Uterus (tissue), 4 donors: ENCODE results near the gene ZDHHC11B. TPM values are rescaled to one million over a fixed set of nuclear protein-coding genes. Genes with fewer than 3 reads are reported as not detected.

Experiments
- DNase-seq, 2 donors: peaks; one replicate each; pipeline ENCODE4 v3.0.0-alpha.2; 2019 to 2020
- H3K27ac ChIP-seq, 2 donors: fragments of 200-600 bp; sonication (generic); 1 replicate in 1 of 2; 2 replicates in 1 of 2; pipeline ENCODE4 v1.5.1; 2016 to 2018
- H3K27me3 ChIP-seq, 2 donors: fragments of 200-600 bp; sonication (generic); one replicate each; pipeline ENCODE4 v1.5.1; 2018 to 2019; ENCODE audit warnings: control low read depth in 1 of 2
- H3K36me3 ChIP-seq, 2 donors: fragments of 200-600 bp; sonication (generic); one replicate each; pipeline ENCODE4 v1.5.1; 2019; ENCODE audit warnings: control low read depth in 1 of 2
- H3K4me1 ChIP-seq, 2 donors: fragments of 200-600 bp; sonication (generic); one replicate each; pipeline ENCODE4 v1.5.1; 2018 to 2019; ENCODE audit warnings: control low read depth in 1 of 2
- H3K4me3 ChIP-seq, 2 donors: fragments of 200-600 bp; sonication (generic); 1 replicate in 1 of 2; 2 replicates in 1 of 2; pipeline ENCODE4 v1.5.1; 2018 to 2019; ENCODE audit warnings: mild to moderate bottlenecking in 1 of 2
- H3K9me3 ChIP-seq, 2 donors: fragments of 200-600 bp; sonication (generic); one replicate each; pipeline ENCODE4 v1.5.1; 2019; ENCODE audit warnings: control low read depth in 1 of 2
- POLR2A ChIP-seq, 2 donors: fragments of 450-650 bp; IDR thresholded peaks; one replicate each; pipeline ENCODE4 v1.6.1; 2016; ENCODE audit warnings: antibody characterized with exemption in 2 of 2, mild to moderate bottlenecking in 1 of 2, moderate library complexity in 1 of 2
- intact Hi-C: fragments of 100-400 bp; cut with DNase I; formaldehyde crosslinking; loops from one replicate; pipeline ENCODE4 v1.15.1; 2023; ENCODE audit warnings: low total_unique reads
- total RNA-seq, 4 donors: library from RNA; depleted of rRNA in 3 of 4; stranded (reverse); fragments of >200 nt in 3 of 4; gene quantifications; one replicate each; pipeline versions ENCODE4 v1.1.0 to v1.2.4, GENCODE V29; 2014 to 2023
- TF ChIP-seq, protein P1 (sequence below), 4 experiments: fragments of 200-600 bp in 2 of 4; fragments of 450-650 bp in 2 of 4; sonication (generic) in 2 of 4; IDR thresholded peaks; one replicate each; pipeline ENCODE4 v1.5.1; 2016 to 2019; ENCODE audit warnings: antibody characterized with exemption in 4 of 4, mild to moderate bottlenecking in 2 of 4, moderate library complexity in 1 of 4
- donor health status: DM: yes; HTN: yes; CAD: no.

ZDHHC11B gene
- total RNA-seq, 4 donors from 2014 or later: under 0.01 to 15.1 (median 1.5) TPM

- DNase-seq: no peak
- H3K27ac ChIP-seq: no peak overlapping the region
- no peaks in the 10 kb centered on the region for H3K36me3 ChIP-seq
- H3K9me3 ChIP-seq: no peaks in the 10 kb centered on the region
- no peak overlapping the region for H3K4me3 ChIP-seq
- intact Hi-C loops: no loop called here
- H3K4me1 ChIP-seq: no peaks in the 10 kb centered on the region
- H3K27me3 ChIP-seq: no peaks in the 10 kb centered on the region
- no peak for TF ChIP-seq POLR2A (IDR thresholded peaks at IDR 0.05)
These were observed 118.4 kb downstream of the ZDHHC11B start for GRCh38 chr5:665956-666711.

- H3K4me3 ChIP-seq: no peak overlapping the region
- intact Hi-C loops: no loop called here
- no peaks in the 10 kb centered on the region for H3K36me3 ChIP-seq
- H3K27ac ChIP-seq: no peak overlapping the region
- TF ChIP-seq, protein P1, sequence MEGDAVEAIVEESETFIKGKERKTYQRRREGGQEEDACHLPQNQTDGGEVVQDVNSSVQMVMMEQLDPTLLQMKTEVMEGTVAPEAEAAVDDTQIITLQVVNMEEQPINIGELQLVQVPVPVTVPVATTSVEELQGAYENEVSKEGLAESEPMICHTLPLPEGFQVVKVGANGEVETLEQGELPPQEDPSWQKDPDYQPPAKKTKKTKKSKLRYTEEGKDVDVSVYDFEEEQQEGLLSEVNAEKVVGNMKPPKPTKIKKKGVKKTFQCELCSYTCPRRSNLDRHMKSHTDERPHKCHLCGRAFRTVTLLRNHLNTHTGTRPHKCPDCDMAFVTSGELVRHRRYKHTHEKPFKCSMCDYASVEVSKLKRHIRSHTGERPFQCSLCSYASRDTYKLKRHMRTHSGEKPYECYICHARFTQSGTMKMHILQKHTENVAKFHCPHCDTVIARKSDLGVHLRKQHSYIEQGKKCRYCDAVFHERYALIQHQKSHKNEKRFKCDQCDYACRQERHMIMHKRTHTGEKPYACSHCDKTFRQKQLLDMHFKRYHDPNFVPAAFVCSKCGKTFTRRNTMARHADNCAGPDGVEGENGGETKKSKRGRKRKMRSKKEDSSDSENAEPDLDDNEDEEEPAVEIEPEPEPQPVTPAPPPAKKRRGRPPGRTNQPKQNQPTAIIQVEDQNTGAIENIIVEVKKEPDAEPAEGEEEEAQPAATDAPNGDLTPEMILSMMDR (IDR thresholded peaks at IDR 0.05): no peak
- TF ChIP-seq POLR2A (IDR thresholded peaks at IDR 0.05): no peak
- DNase-seq: no peak
- no peaks in the 10 kb centered on the region for H3K9me3 ChIP-seq
- no peaks in the 10 kb centered on the region for H3K27me3 ChIP-seq
- no peaks in the 10 kb centered on the region for H3K4me1 ChIP-seq
These were observed 119.0 kb downstream of the ZDHHC11B start for GRCh38 chr5:665541-665955.

DNA sequence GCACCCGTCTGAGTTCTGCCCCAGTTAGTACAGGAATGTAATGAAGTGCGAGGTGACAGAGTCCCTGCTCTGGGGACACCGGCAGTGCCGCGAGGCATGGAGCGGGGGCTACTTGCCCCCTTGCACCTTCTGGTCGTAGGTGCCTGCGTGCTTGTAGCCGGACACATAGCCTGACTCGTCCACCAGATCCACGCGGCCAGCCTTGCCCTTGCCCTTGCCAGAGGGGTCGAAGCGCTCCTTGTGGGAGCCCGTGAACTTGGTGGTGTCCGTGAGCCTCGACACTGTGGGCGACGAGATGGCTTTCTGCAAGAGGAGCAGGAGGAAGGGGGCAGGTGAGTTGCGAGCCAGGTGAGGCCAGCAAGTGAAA lies 119.6 kb downstream of the ZDHHC11B start:
- intact Hi-C loops: no loop called here
- Histone ChIP-seq H3K27ac (no peak overlapping the region), H3K36me3 (no peaks in the 10 kb centered on the region), H3K4me3 (no peak overlapping the region), H3K4me1 (no peaks in the 10 kb centered on the region), H3K27me3 (no peaks in the 10 kb centered on the region), H3K9me3 (no peaks in the 10 kb centered on the region)
- TF ChIP-seq, protein P1 (IDR thresholded peaks at IDR 0.05): no peak
- DNase-seq: no peak

DNA sequence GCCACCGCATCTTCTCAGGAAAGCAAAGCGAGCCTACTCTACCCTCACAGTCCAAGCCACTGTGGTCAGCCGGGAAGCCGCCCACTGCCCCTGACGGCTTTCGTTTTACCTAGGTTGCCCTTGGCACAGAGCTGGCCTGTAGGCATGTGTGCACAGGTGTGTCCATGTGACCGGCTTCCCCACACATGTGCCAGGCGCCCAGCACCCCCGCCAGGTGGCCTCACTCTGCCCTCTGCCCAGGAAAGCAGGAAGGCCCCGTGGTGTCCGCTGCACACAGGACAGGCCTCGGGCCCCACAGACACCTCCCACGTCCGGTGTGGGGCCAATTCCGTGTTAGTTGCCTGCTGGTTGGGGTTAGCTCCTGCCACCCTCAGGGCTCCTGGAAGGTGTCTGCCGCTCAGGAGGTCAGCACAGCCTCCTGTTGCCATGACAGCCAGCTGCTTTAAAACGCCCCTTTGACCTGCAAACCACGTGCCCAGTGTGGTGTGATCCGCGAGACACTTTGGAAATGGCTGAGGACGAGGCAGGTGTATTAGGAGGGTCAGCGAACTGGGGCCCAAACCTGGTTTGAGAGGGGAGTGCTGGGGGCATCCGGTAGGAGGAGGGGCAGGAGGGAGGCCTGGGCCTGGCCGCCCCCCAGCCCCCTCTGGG lies 120.1 kb downstream of the ZDHHC11B start:
- H3K27me3 ChIP-seq: no peaks in the 10 kb centered on the region
- no peaks in the 10 kb centered on the region for H3K9me3 ChIP-seq
- H3K36me3 ChIP-seq: no peaks in the 10 kb centered on the region
- no peak overlapping the region for H3K27ac ChIP-seq
- no peaks in the 10 kb centered on the region for H3K4me1 ChIP-seq
- TF ChIP-seq, protein P1 (IDR thresholded peaks at IDR 0.05): no peak
- no peak for TF ChIP-seq POLR2A (IDR thresholded peaks at IDR 0.05)
- intact Hi-C loops: no loop called here
- no peak for DNase-seq
- H3K4me3 ChIP-seq: no peak overlapping the region

- H3K36me3 ChIP-seq: no peaks in the 10 kb centered on the region
- intact Hi-C loops: no loop called here
These were observed 120.8 kb downstream of the ZDHHC11B start for GRCh38 chr5:663436-664342.

More at GRCh38 chr5:663436-664342, 120.8 kb downstream of the ZDHHC11B start:
- H3K4me1 ChIP-seq: no peaks in the 10 kb centered on the region
- H3K9me3 ChIP-seq: no peaks in the 10 kb centered on the region
- no peak for DNase-seq
- H3K4me3 ChIP-seq: no peak overlapping the region
- H3K27me3 ChIP-seq: no peaks in the 10 kb centered on the region
- no peak overlapping the region for H3K27ac ChIP-seq
- TF ChIP-seq, protein P1 (IDR thresholded peaks at IDR 0.05): no peak
- TF ChIP-seq POLR2A (IDR thresholded peaks at IDR 0.05): no peak
